HepG2 (cell line): ENCODE measurements around the gene UBXN2A. TPM values are rescaled to one million over a fixed set of nuclear protein-coding genes. Genes with fewer than 3 reads are reported as not detected.

Source experiments
- AKAP8 ChIP-seq: sonication (generic); formaldehyde crosslinking; IDR thresholded peaks from 2 replicates; pipeline ENCODE4 v1.5.1; 2020; ENCODE audit warnings: mild to moderate bottlenecking, missing genetic modification reagents
- ARID5B ChIP-seq: IDR thresholded peaks from 2 replicates; pipeline ENCODE4 v1.4.0; 2020; ENCODE audit warnings: mild to moderate bottlenecking, missing genetic modification reagents
- GABPA ChIP-seq, 2 experiments: IDR thresholded peaks; 2 replicates each; pipeline ENCODE4 v1.6.1; 2011 to 2016; ENCODE audit warnings: low read depth in 2 of 2, low read length in 1 of 2, missing biosample characterization in 1 of 2, missing genetic modification characterization in 1 of 2
- HIVEP1 ChIP-seq: sonication (generic); formaldehyde crosslinking; IDR thresholded peaks from 2 replicates; pipeline ENCODE4 v1.4.0; 2020; ENCODE audit warnings: mild to moderate bottlenecking, missing genetic modification reagents
- HNF4G ChIP-seq, 2 experiments: sonication (generic) in 1 of 2; formaldehyde crosslinking in 1 of 2; IDR thresholded peaks; 2 replicates each; pipeline versions ENCODE4 v1.4.0 to v1.6.1; 2011 to 2020; ENCODE audit warnings: borderline replicate concordance in 2 of 2, low read depth in 2 of 2, mild to moderate bottlenecking in 2 of 2, low read length in 1 of 2, missing genetic modification reagents in 1 of 2, moderate library complexity in 1 of 2
- HOXA5 ChIP-seq: sonication (generic); formaldehyde crosslinking; IDR thresholded peaks from 2 replicates; pipeline ENCODE4 v1.4.0; 2020; ENCODE audit warnings: missing genetic modification reagents
- MXI1 ChIP-seq: IDR thresholded peaks from 3 replicates; pipeline ENCODE4 v1.6.1; 2012; ENCODE audit warnings: low read depth, low read length, inconsistent platforms, borderline replicate concordance
- MZF1 ChIP-seq: sonication (generic); formaldehyde crosslinking; IDR thresholded peaks from 2 replicates; pipeline ENCODE4 v1.8.1; 2023; ENCODE audit warnings: mild to moderate bottlenecking, missing genetic modification reagents, borderline replicate concordance
- NR2F1 ChIP-seq, 2 experiments: fragments of 450-650 bp in 1 of 2; formaldehyde crosslinking in 1 of 2; IDR thresholded peaks; 2 replicates each; pipeline versions ENCODE4 v1.5.0 to v1.6.1; 2016 to 2020; ENCODE audit warnings: mild to moderate bottlenecking in 1 of 2, missing compliant biosample characterization in 1 of 2, missing genetic modification reagents in 1 of 2, moderate library complexity in 1 of 2
- NR2F2 ChIP-seq: IDR thresholded peaks from 2 replicates; pipeline ENCODE4 v1.6.1; 2012; ENCODE audit warnings: low read depth, inconsistent platforms, borderline replicate concordance
- NR2F6 ChIP-seq, 2 experiments: IDR thresholded peaks; 2 replicates each; pipeline ENCODE4 v1.6.1; 2016; ENCODE audit warnings: antibody characterized with exemption in 1 of 2, mild to moderate bottlenecking in 1 of 2
- THAP8 ChIP-seq: sonication (generic); formaldehyde crosslinking; IDR thresholded peaks from 2 replicates; pipeline ENCODE4 v1.5.1; 2020; ENCODE audit warnings: missing genetic modification reagents, mild to moderate bottlenecking, borderline replicate concordance
- TP53 ChIP-seq: sonication (generic); formaldehyde crosslinking; conservative IDR thresholded peaks from 2 replicates; pipeline ENCODE4 v1.4.0; 2020; ENCODE audit warnings: missing genetic modification reagents
- ZBTB46 ChIP-seq: sonication (generic); formaldehyde crosslinking; IDR thresholded peaks from 2 replicates; pipeline ENCODE4 v1.4.0; 2020; ENCODE audit warnings: mild to moderate bottlenecking, missing genetic modification reagents, borderline replicate concordance
- ZFP36 ChIP-seq: fragments of 150-350 bp; IDR thresholded peaks from 2 replicates; pipeline ENCODE4 v1.6.1; 2018; ENCODE audit warnings: borderline replicate concordance, low read length, low read depth; ENCODE audit not compliant: partially characterized antibody
- ZNF121 ChIP-seq: sonication (generic); formaldehyde crosslinking; IDR thresholded peaks from 2 replicates; pipeline ENCODE4 v1.5.0; 2020; ENCODE audit warnings: mild to moderate bottlenecking, missing genetic modification reagents
- ZNF20 ChIP-seq: sonication (generic); formaldehyde crosslinking; IDR thresholded peaks from 2 replicates; pipeline ENCODE4 v1.4.0; 2020; ENCODE audit warnings: mild to moderate bottlenecking, moderate library complexity, missing genetic modification reagents
- ZNF552 ChIP-seq: sonication (generic); formaldehyde crosslinking; IDR thresholded peaks from 2 replicates; pipeline ENCODE4 v1.9.0; 2022; ENCODE audit warnings: missing genetic modification reagents, mild to moderate bottlenecking, borderline replicate concordance
- ZNF737 ChIP-seq: sonication (generic); formaldehyde crosslinking; IDR thresholded peaks from 2 replicates; pipeline ENCODE4 v1.5.0; 2020; ENCODE audit warnings: missing genetic modification reagents, mild to moderate bottlenecking, borderline replicate concordance
- ZNF788 ChIP-seq: sonication (generic); formaldehyde crosslinking; IDR thresholded peaks from 2 replicates; pipeline ENCODE4 v1.5.0; 2020; ENCODE audit warnings: mild to moderate bottlenecking, missing genetic modification reagents, borderline replicate concordance
- polyA plus RNA-seq, 8 experiments: library from polyadenylated mRNA; depleted of rRNA in 3 of 8; stranded (reverse) in 7 of 8; unstranded in 1 of 8; fragments of >200 nt; fragmentation: Illumina TruSeq in 4 of 8; extraction: Trizol in 4 of 8; gene quantifications; 2 replicates each; pipeline versions ENCODE4 v1.2.1 to v1.2.3, GENCODE V29; 2011 to 2016; ENCODE audit warnings: low read depth in 4 of 8, missing spikeins in 1 of 8, mixed read lengths in 1 of 8; ENCODE audit not compliant: insufficient read depth in 1 of 8
- total RNA-seq, 5 experiments: library from RNA; depleted of rRNA; stranded (reverse); fragments of >200 nt; fragmentation: Illumina TruSeq; extraction: Trizol; gene quantifications; 2 replicates each; pipeline ENCODE4 v1.2.3, GENCODE V29; 2016; ENCODE audit warnings: low read depth in 1 of 5

Gene UBXN2A
- total and polyA plus RNA-seq, 2 of the 13 experiments (the other 11 are each of a cell fraction or from before 2014, with no cell fraction given): 8.3 to 20.9 TPM

GRCh38 chr2:24022324-24022974 is 82.2 kb downstream of the UBXN2A start (continued):
- no peak for TF ChIP-seq TP53 (CRISPR knock-in tag)
- TF ChIP-seq NR2F2: peak; percentile 92
- no peak for TF ChIP-seq GABPA (IDR thresholded peaks at IDR 0.05; ENCODE audit: low read depth, low read length)
- TF ChIP-seq GABPA (CRISPR knock-in tag; IDR thresholded peaks at IDR 0.05; ENCODE audit: low read depth): no peak
- TF ChIP-seq ZNF552 (CRISPR knock-in tag): no peak
- no peak for TF ChIP-seq THAP8
- TF ChIP-seq ZBTB46 (CRISPR knock-in tag): no peak
- peak; percentile 89 to 91 for TF ChIP-seq NR2F1 (CRISPR knock-in tag; IDR thresholded peaks at IDR 0.05)
- TF ChIP-seq MXI1: peak; percentile 9; the same call in 1 of the 3 replicates
- TF ChIP-seq MZF1: no peak
- TF ChIP-seq HNF4G (IDR thresholded peaks at IDR 0.05; ENCODE audit: borderline replicate concordance, low read depth, low read length): peak; percentile 90
- TF ChIP-seq HNF4G (CRISPR knock-in tag; IDR thresholded peaks at IDR 0.05; ENCODE audit: borderline replicate concordance, low read depth): peak; percentile 96
- TF ChIP-seq ZNF20 (CRISPR knock-in tag): no peak
- TF ChIP-seq ZNF121 (CRISPR knock-in tag): peak; percentile 62
- TF ChIP-seq ZNF737 (CRISPR knock-in tag): no peak
- TF ChIP-seq HIVEP1 (CRISPR knock-in tag): peak; percentile 78
- TF ChIP-seq HOXA5 (CRISPR knock-in tag): 0 out of 2 replicates have a peak, but pooled peaks have one; percentile 55
- 0 out of 2 replicates have a peak, but pooled peaks have one; percentile 5 for TF ChIP-seq AKAP8
- peak; percentile 87 for TF ChIP-seq NR2F6 (IDR thresholded peaks at IDR 0.05)
- peak; percentile 94 for TF ChIP-seq NR2F6 (CRISPR knock-in tag; IDR thresholded peaks at IDR 0.05)
- TF ChIP-seq ZFP36: no peak
- TF ChIP-seq ZNF788 (CRISPR knock-in tag): no peak
- TF ChIP-seq ARID5B (CRISPR knock-in tag): peak; percentile 89
